ENCODE results near the gene MOAP1.
"Not testable (repeated sequence)": the region's sequence is repeated elsewhere in the genome, so short reads cannot be mapped to it uniquely, and the experiment has no call there.

DNA sequence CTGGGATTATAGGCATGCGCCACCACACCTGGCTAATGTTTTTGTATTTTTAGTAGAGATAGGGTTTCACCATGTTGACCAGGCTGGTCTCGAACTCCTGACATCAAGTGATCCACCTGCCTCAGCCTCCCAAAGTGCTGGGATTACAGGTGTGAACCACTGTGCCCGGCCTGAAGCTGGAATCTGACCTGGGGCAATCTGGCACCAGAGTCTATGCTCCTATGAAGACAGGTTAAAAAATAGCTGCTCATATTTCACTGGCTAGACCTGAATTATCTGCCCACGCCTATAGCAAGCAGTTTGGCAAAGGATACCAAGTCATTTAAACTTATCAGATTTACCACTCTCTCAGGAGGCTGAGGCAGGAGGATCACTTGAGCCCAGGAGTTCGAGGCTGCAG, 10.0 kb downstream of the MOAP1 start:
- TF ChIP-seq, protein P1, sequence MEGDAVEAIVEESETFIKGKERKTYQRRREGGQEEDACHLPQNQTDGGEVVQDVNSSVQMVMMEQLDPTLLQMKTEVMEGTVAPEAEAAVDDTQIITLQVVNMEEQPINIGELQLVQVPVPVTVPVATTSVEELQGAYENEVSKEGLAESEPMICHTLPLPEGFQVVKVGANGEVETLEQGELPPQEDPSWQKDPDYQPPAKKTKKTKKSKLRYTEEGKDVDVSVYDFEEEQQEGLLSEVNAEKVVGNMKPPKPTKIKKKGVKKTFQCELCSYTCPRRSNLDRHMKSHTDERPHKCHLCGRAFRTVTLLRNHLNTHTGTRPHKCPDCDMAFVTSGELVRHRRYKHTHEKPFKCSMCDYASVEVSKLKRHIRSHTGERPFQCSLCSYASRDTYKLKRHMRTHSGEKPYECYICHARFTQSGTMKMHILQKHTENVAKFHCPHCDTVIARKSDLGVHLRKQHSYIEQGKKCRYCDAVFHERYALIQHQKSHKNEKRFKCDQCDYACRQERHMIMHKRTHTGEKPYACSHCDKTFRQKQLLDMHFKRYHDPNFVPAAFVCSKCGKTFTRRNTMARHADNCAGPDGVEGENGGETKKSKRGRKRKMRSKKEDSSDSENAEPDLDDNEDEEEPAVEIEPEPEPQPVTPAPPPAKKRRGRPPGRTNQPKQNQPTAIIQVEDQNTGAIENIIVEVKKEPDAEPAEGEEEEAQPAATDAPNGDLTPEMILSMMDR (conservative IDR thresholded peaks at IDR 0.05; ENCODE audit: low read depth in 2 of 2), result not testable (repeated sequence)
- not testable (repeated sequence) for TF ChIP-seq EZH2 (IDR thresholded peaks at IDR 0.05; ENCODE audit: low read depth, unreplicated experiment); REST (IDR thresholded peaks at IDR 0.05; ENCODE audit: unreplicated experiment); CREB1 (CRISPR knock-in tag; IDR thresholded peaks at IDR 0.05; ENCODE audit: low read depth); POLR2AphosphoS5 (IDR thresholded peaks at IDR 0.05; ENCODE audit: low read depth); JUNB (IDR thresholded peaks at IDR 0.05; ENCODE audit: unreplicated experiment)

All from GM23338 (cell line).